ENCODE measurements around the gene SDK2.

SDK2 gene

DNA sequence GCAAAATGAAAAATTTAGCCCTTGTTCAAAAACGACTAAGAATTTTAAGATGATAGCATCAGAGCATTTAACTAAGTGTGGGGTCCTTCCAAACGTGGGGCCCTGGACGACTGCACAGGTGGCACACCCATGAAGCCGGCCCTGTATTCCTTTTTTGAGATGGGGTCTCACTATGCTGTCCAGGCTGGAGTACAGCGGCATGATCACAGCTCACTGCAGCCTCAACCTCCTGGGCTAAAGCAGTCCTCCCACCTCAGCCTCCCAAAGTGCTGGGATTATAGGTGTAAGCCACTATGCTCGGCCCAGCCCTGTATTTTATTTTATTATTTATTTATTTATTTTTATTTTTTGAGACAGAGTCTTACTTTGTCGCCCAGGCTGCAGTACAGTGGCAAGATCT lies 241.8 kb downstream of the SDK2 start:
- Mint-ChIP-seq H3K4me3 (no peak overlapping the region), H3K4me1 (ENCODE audit: low read depth) (no peaks in the 10 kb centered on the region), H3K27me3 (no peaks in the 10 kb centered on the region), H3K27ac (no peak overlapping the region), H3K9me3 (no peaks in the 10 kb centered on the region), H3K36me3 (ENCODE audit: low read depth) (no peaks in the 10 kb centered on the region)
- intact Hi-C loops (cut with micrococcal nuclease) = no loop called here

DNA sequence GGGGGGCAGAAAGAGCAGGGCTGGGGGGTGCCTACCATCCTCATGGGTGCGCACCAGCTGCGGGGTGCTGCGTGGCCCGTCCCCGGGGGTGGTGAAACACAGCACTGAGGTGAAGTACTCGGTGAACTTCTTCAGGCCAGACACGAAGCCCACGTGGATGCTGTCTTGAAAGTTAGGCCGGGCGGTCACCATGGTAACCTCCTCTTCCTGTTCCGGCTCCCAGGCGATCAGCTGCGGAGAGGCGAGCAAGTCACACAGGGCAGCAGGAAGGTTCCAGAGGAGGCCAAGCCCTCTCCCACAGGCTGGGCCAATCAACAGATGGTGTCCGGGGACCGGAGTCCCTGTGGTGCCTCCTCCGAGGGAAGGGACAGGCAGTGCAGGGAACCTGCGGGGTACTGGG lies 242.3 kb downstream of the SDK2 start:
- Mint-ChIP-seq H3K27me3 (no peaks in the 10 kb centered on the region), H3K36me3 (ENCODE audit: low read depth) (no peaks in the 10 kb centered on the region), H3K4me3 (no peak overlapping the region), H3K9me3 (no peaks in the 10 kb centered on the region), H3K27ac (no peak overlapping the region), H3K4me1 (ENCODE audit: low read depth) (no peaks in the 10 kb centered on the region)
- intact Hi-C loops (cut with micrococcal nuclease) = no loop called here

DNA sequence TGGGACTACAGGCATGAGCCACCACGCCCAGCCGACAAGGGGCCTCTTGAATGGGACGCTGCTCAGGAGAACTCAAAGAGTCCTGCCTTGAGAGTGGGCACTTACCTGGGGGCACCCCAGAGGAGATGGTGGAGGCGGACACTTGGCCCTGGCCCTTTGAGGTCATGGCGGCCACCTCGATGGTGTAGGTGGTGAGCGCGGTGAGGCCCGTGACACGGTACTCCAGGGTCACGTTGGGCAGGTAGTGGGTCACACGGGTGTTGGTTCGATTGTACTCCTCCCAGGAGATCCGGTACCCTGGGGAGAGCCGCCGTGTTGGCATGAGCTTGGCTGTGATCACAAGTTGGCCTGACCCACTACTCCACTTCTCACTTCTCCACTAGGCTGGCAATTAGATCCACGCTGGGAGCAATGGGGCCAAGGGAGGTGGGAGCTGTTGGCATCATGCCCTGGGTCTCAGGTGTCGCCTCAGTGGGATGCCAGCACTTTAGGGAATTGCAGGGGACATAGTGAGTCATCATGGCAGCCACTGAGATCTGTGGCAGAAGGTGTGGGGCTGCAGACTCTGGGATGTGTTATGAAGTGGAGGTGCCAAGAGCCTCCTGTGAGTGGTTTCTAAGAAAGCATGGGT lies 243.2 kb downstream of the SDK2 start:
- Mint-ChIP-seq H3K4me3 (no peak overlapping the region), H3K4me1 (ENCODE audit: low read depth) (no peaks in the 10 kb centered on the region), H3K9me3 (no peaks in the 10 kb centered on the region), H3K27me3 (no peaks in the 10 kb centered on the region), H3K36me3 (ENCODE audit: low read depth) (no peaks in the 10 kb centered on the region), H3K27ac (no peak overlapping the region)
- intact Hi-C loops (cut with micrococcal nuclease) = no loop called here

DNA sequence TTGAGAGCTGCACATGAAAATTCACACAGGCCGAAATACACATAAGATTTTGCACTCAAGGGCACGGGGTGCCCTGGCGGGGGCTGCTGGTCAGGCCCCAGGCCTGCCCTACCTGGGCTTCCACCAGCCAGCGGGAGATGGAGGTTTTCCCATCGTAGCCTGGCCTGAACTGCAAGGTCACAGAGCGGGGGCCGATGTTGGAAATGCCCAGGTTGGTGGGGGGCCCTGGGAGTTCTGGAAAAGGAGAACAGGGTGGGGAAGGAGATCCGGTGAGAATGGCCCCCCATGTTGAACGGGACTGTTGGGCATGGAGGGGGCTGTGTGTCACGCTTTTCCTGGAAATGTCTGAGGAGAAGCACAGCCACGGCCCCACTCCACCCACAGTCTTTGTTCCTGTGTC lies 245.2 kb downstream of the SDK2 start:
- no peak overlapping the region for H3K4me3 Mint-ChIP-seq
- H3K27me3 Mint-ChIP-seq = no peaks in the 10 kb centered on the region
- no peaks in the 10 kb centered on the region for H3K9me3 Mint-ChIP-seq
- no peaks in the 10 kb centered on the region for H3K36me3 Mint-ChIP-seq (ENCODE audit: low read depth)
- H3K27ac Mint-ChIP-seq = no peak overlapping the region
- intact Hi-C loops (cut with micrococcal nuclease) = no loop called here
- no peaks in the 10 kb centered on the region for H3K4me1 Mint-ChIP-seq (ENCODE audit: low read depth)

DNA sequence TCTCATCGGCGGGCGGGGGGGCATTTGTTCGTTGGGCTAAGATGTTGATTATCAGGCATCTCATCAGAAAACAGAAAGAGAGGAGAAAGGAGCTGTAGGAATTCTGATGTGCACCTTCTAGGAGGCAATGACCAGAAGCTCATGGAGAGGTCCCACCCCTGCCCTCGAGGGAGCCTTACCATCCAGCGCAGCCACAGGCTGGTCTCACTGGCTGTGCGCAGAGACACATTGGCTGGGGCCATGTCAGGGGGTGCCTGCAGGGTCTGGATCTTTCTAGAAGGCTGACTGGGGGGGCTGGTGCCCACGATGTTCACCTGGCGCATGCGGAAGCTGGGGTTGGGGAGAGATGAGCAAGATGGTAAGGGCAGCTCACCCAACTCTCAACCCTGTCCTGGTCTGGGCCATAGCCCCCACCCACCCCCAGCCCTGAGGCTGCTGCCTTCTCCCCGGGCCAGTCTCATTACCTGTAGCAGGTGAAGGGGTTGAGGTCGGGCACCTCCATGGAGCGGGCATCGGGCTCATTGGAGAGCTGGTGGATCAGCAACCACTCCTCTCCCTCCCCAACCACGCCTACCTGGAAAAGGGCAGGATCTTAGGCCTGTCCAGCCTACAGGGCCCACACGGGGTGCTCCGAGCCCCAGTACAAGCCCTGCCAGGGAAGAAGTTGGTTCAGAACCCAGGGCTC lies 246.2 kb downstream of the SDK2 start:
- H3K4me3 Mint-ChIP-seq = no peak overlapping the region
- no peaks in the 10 kb centered on the region for H3K36me3 Mint-ChIP-seq (ENCODE audit: low read depth)
- H3K27me3 Mint-ChIP-seq = no peaks in the 10 kb centered on the region
- H3K4me1 Mint-ChIP-seq (ENCODE audit: low read depth) = no peaks in the 10 kb centered on the region
- no peak overlapping the region for H3K27ac Mint-ChIP-seq
- intact Hi-C loops (cut with micrococcal nuclease) = no loop called here
- no peaks in the 10 kb centered on the region for H3K9me3 Mint-ChIP-seq

DNA sequence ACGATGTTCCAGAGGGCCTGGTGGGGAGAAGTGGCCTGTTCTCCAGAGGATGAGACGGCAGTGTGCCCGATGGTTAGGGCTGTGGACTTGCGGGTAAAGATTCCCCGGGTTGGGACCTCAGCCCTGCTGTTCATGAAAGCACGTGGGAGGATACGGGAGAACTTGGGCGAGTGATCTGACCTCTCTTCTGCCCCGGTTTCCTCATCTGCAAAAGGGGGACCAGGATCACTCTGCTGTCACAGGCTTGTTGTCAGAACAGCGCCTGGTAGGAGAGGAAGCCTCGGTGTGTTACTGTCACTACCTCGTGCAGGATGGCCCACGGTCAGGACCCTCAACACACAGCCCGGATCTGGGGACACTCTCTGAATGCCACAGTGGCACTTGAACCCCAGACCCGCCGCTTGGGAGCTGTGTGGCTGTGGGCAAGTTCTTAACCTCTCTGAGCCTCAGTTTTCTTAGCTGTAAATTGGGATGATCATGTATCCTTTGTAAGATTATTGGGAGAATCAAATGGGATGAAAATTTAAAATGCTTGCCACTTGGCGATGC lies 246.9 kb downstream of the SDK2 start:
- Mint-ChIP-seq H3K4me3 (no peak overlapping the region), H3K27ac (no peak overlapping the region), H3K27me3 (no peaks in the 10 kb centered on the region), H3K4me1 (ENCODE audit: low read depth) (no peaks in the 10 kb centered on the region), H3K36me3 (ENCODE audit: low read depth) (no peaks in the 10 kb centered on the region), H3K9me3 (no peaks in the 10 kb centered on the region)
- intact Hi-C loops (cut with micrococcal nuclease) = no loop called here

DNA sequence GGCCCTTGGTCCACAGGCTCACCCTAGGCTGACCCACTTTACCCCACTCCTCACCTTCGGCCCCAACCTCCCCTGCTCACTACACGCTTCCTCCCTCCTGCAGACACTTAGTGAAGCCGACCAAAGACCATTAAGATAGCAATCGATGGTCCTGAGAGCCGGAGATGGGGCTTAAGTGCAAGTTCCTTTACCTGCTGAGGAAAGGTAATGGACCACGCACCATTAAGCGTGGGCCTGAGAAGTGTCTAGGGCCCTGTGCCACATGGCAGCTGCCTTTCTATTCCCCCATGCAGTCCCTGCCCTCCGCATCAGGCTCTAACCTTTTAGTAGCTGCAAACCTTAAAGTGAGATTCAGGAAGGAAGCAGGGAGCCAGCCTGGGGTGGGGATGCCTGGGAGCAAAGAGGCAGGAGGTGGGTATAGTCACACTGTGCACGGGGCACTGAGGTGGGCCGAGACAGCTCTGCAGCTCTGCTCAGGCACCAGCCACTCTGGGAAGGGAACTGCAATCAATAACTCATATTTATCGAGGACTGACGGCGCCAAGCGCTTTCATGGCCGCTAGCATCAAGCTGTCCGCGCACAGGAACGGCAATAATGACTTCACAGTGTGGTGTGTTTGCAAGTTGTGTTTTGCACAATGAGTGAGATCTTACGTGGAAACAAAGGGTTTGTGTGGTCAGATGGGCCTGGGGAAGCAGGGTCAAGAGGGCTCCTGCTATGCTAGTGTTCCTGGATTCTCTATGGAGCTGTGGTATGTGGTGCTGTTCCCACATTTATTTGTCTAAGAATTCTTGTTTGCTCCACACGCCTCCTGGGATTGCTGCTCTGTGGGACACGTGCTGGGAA lies 247.6 kb downstream of the SDK2 start:
- Mint-ChIP-seq H3K27ac (no peak overlapping the region), H3K36me3 (ENCODE audit: low read depth) (no peaks in the 10 kb centered on the region), H3K4me1 (ENCODE audit: low read depth) (no peaks in the 10 kb centered on the region), H3K9me3 (no peaks in the 10 kb centered on the region), H3K27me3 (no peaks in the 10 kb centered on the region), H3K4me3 (no peak overlapping the region)
- intact Hi-C loops (cut with micrococcal nuclease) = no loop called here

DNA sequence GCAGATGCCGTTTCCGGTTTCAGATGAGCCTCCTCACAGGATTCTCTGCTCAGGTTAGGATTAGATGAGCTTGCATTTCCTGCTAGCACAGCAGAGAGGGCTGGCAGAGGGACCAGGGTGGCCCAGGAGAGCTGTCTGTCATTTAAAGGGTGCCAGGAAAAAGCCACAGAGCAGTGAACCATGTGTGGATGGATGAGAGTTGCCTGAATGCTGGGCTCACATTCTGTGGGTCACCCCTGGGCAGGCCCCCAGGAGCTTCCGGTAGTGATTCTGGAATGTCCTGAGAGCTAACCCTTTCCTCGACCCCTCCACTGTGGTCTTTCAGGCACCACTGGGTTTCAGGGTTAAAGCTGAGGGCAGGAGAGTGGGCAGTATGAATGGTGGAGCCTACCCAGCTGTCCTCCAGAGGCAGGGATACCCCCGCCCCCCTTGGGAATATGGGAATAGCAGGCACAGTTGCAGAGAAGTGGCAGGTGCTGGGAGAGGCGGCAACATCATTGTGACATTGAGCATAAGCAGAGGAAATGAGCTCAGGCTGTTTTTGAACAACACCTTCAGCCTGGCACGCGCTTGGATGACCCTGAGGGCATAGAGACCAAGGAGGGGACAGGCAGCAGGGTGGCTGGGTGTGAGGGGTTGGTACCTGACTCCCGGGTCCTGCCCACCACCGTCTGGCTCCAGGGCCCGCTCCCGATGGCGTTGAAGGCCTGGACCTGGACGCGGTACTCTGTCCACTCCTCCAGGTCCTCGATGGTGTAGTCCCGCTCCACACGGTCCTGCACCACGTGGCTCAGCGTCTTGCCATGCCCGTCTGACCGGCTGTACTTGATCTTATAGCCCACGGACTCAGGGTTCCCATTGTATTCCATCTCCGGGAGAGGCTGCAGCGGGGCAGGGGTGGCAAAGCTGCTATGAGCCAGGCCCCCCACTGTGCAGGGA lies 249.5 kb downstream of the SDK2 start:
- Mint-ChIP-seq H3K27me3 (no peaks in the 10 kb centered on the region), H3K4me1 (ENCODE audit: low read depth) (no peaks in the 10 kb centered on the region), H3K4me3 (no peak overlapping the region), H3K27ac (no peak overlapping the region), H3K36me3 (ENCODE audit: low read depth) (no peaks in the 10 kb centered on the region), H3K9me3 (no peaks in the 10 kb centered on the region)
- intact Hi-C loops (cut with micrococcal nuclease) = no loop called here

DNA sequence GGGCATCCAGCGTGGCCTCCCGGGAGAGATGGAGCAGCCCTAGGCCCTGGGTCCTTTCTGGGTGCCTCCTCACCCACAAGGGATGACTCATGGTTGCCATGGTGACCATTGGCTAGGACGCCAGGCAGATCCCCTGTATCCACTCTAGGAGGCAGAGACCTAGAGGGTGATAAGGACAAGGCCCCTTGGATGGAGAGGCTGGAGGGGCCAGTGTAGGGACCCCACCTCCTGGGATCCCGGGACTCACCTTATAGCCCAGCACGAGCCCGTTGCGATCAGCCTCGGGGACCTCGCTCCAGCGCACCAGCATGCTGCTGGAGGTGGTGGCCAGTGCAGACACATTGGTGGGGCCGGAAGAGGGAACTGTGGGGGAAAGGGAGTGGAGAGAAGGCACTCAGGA lies 250.3 kb downstream of the SDK2 start:
- no peak overlapping the region for H3K27ac Mint-ChIP-seq
- no peak overlapping the region for H3K4me3 Mint-ChIP-seq
- H3K36me3 Mint-ChIP-seq (ENCODE audit: low read depth) = no peaks in the 10 kb centered on the region
- no peaks in the 10 kb centered on the region for H3K27me3 Mint-ChIP-seq
- intact Hi-C loops (cut with micrococcal nuclease) = no loop called here
- H3K9me3 Mint-ChIP-seq = no peaks in the 10 kb centered on the region
- H3K4me1 Mint-ChIP-seq (ENCODE audit: low read depth) = no peaks in the 10 kb centered on the region

DNA sequence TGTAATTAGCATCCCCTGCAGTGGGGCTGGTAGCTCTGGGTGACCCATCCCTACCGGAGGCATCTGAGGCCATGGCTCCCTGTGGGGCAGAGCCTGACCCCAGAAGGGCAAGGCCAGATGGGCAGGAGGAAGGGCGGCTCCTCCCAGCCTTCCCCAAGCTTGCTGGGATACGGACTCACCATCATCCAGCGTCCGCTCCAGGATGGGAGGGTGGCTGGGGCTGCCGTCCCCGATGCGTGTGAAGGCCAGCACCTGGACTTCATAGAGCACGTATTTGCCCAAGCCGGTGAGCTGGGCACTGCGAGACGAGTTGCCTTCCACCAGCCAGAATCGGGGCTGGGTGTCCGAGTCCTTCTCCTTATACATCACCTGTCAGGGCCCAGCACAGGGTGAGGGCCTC lies 250.9 kb downstream of the SDK2 start:
- Mint-ChIP-seq H3K4me3 (no peak overlapping the region), H3K36me3 (ENCODE audit: low read depth) (no peaks in the 10 kb centered on the region), H3K27me3 (no peaks in the 10 kb centered on the region), H3K27ac (no peak overlapping the region), H3K4me1 (ENCODE audit: low read depth) (no peaks in the 10 kb centered on the region), H3K9me3 (no peaks in the 10 kb centered on the region)
- intact Hi-C loops (cut with micrococcal nuclease) = no loop called here

DNA sequence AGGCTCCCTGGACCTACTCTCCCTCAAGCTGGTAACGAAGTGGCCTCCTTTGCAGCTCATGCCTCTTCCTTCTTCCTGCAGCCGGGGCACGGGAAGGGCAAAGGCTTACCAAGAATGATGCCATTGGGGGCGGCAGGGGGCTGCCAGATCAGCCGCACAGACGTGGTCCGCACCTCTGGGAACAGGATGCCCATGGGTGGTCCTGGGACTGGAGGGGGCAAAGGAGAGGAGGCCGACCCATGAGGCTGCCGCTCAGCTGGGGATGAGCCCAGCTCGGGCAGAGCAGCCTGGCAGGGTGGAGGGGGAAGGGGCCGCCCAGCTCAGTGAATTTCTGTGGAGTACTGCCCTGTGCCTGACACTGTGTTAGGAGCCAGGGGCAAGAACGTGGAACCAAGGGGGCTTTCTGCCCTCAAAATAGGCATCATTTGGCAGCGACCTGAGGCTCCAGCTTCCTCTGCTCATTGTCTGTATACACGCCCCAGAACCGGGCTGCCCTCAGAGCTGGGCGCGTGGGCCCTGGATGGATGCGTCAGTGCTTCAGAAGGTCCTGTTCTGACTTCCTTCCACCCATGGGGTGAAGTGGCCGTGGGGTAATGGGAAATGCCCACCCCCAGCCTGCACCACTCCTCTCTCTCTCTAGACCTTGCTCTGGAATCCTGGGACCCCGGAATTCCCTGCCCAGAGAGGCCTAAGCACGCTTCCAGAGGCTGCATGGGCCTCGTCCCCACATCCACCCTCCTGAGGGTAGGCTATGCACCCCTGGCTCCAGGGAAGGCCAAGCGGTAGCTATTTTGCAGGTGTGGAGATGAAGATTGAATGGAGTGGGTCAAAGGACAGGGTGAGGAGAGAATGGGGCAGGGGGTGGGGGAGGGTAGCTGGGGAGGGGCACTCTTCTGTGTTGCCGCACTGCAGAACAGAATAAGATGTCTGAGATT lies 252.6 kb downstream of the SDK2 start:
- intact Hi-C loops (cut with micrococcal nuclease) = no loop called here
- no peak overlapping the region for H3K27ac Mint-ChIP-seq
- no peaks in the 10 kb centered on the region for H3K36me3 Mint-ChIP-seq (ENCODE audit: low read depth)
- no peaks in the 10 kb centered on the region for H3K27me3 Mint-ChIP-seq
- H3K4me1 Mint-ChIP-seq (ENCODE audit: low read depth) = no peaks in the 10 kb centered on the region
- H3K9me3 Mint-ChIP-seq = no peaks in the 10 kb centered on the region
- H3K4me3 Mint-ChIP-seq = no peak overlapping the region

DNA sequence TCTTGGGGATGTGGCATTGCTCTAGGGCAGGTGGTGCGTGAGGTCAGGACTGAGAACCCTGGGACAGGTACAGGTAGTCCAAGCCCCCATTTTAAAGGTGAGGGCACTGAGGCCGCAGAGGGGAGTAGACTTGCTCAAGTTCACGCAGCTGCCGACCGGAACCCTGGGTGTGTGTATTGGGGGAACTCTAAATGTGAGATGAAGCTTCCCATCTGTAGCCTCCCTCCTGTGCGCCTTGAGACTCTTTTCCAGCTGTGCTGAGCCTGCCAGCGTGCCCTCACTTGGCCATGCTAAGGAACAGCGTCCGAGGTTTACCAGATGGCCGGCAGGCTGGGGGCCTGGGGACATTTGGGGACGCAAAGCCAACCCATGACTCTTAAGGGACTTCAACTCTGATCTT lies 253.4 kb downstream of the SDK2 start:
- H3K4me1 Mint-ChIP-seq (ENCODE audit: low read depth) = no peaks in the 10 kb centered on the region
- H3K4me3 Mint-ChIP-seq = no peak overlapping the region
- no peaks in the 10 kb centered on the region for H3K9me3 Mint-ChIP-seq

DNA sequence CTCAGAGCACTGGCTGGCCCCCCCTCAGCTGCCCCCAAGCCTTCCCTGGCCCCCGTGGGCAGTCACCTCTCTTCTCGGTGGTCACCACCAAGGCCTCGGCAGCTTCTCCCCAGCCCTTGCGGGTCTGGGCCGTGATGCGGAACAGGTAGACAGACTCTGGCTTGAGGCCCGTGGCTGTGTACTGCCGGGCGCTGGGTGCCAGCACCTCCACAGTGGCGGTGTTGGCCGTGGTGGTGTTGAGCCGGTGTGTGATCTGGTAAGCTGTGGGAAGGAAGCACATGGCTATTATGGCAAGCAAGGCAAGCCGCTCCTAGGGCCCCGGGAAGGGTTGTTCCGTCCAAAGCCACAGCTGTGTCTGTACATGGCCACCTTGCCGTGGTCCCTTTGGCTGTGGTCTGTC lies 254.0 kb downstream of the SDK2 start:
- H3K4me3 Mint-ChIP-seq = no peak overlapping the region
- no peak overlapping the region for H3K27ac Mint-ChIP-seq
- no peaks in the 10 kb centered on the region for H3K36me3 Mint-ChIP-seq (ENCODE audit: low read depth)
- intact Hi-C loops (cut with micrococcal nuclease) = no loop called here
- no peaks in the 10 kb centered on the region for H3K4me1 Mint-ChIP-seq (ENCODE audit: low read depth)
- H3K9me3 Mint-ChIP-seq = no peaks in the 10 kb centered on the region
- no peaks in the 10 kb centered on the region for H3K27me3 Mint-ChIP-seq

More for the DNA sequence above, 253.4 kb downstream of the SDK2 start:
- no peak overlapping the region for H3K27ac Mint-ChIP-seq
- no peaks in the 10 kb centered on the region for H3K36me3 Mint-ChIP-seq (ENCODE audit: low read depth)
- intact Hi-C loops (cut with micrococcal nuclease) = no loop called here
- no peaks in the 10 kb centered on the region for H3K27me3 Mint-ChIP-seq

Measured in dendritic cell treated with granulocyte-macrophage colony-stimulating factor and Interleukin-4, amounts not matched to agents 40 ng/mL and 50 ng/mL, for 4 days (primary cell).